Measurements from ENCODE around the gene F2RL1. TPM values are rescaled to one million over a fixed set of nuclear protein-coding genes. Genes with fewer than 3 reads are reported as not detected.
"Not testable (repeated sequence)": the region's sequence is repeated elsewhere in the genome, so short reads cannot be mapped to it uniquely, and the experiment has no call there.

Gene F2RL1
- total RNA-seq, 3 donors from 2014 or later, result 58.1 to 177 (median 128) TPM

GRCh38 chr5:76816110-76816831, 2.6 kb upstream of the F2RL1 start:
- intact Hi-C loops (cut with DNase I, micrococcal nuclease), result no loop called here
- no peak for ATAC-seq
- peaks cover 3% of the 10 kb centered on the region for H3K9me3 ChIP-seq
- H3K36me3 ChIP-seq (ENCODE audit: low read depth), result no peaks in the 10 kb centered on the region
- peaks cover 3% of the 10 kb centered on the region for H3K4me1 ChIP-seq (ENCODE audit: low read depth)
- no peak for DNase-seq
- no peak overlapping the region for H3K4me3 ChIP-seq
- TF ChIP-seq CTCF (IDR thresholded peaks at IDR 0.05), result no peak

- H3K36me3 ChIP-seq (ENCODE audit: low read depth), result no peaks in the 10 kb centered on the region
- DNase-seq, result peak; percentile 45 to 69 (median 61)
- peak overlapping the region; percentile 59 for H3K4me3 ChIP-seq
- no peak for TF ChIP-seq CTCF (IDR thresholded peaks at IDR 0.05)
- H3K4me1 ChIP-seq (ENCODE audit: low read depth), result peaks cover 11% of the 10 kb centered on the region
- intact Hi-C loops (cut with DNase I, micrococcal nuclease), result no loop called here
- ATAC-seq, result peak; percentile 26
- no peaks in the 10 kb centered on the region for H3K9me3 ChIP-seq
These were observed 1.2 kb downstream of the F2RL1 start for GRCh38 chr5:76819851-76820525.

GRCh38 chr5:76820526-76820890, 1.7 kb downstream of the F2RL1 start:
- ATAC-seq, result peak; percentile 31
- H3K9me3 ChIP-seq, result no peaks in the 10 kb centered on the region

GRCh38 chr5:76821136-76821535, 2.3 kb downstream of the F2RL1 start:
- Histone ChIP-seq H3K4me3 (no peak overlapping the region), H3K9me3 (no peaks in the 10 kb centered on the region), H3K36me3 (ENCODE audit: low read depth) (no peaks in the 10 kb centered on the region), H3K4me1 (ENCODE audit: low read depth) (peaks cover 22% of the 10 kb centered on the region)
- DNase-seq (no peak), ATAC-seq (no peak)
- intact Hi-C loops (cut with DNase I, micrococcal nuclease), result no loop called here
- TF ChIP-seq CTCF (IDR thresholded peaks at IDR 0.05), result no peak

More at GRCh38 chr5:76820526-76820890, 1.7 kb downstream of the F2RL1 start:
- Histone ChIP-seq H3K36me3 (ENCODE audit: low read depth) (no peaks in the 10 kb centered on the region), H3K4me3 (peak overlapping the region; percentile 59), H3K4me1 (ENCODE audit: low read depth) (peaks cover 16% of the 10 kb centered on the region)
- DNase-seq, result no peak
- TF ChIP-seq CTCF (IDR thresholded peaks at IDR 0.05), result no peak
- intact Hi-C loops (cut with DNase I, micrococcal nuclease), result no loop called here

GRCh38 chr5:76822105-76822731, 3.4 kb downstream of the F2RL1 start:
- intact Hi-C loops (cut with DNase I, micrococcal nuclease); H3K36me3 ChIP-seq (ENCODE audit: low read depth); H3K9me3 ChIP-seq; H3K4me3 ChIP-seq; DNase-seq: not testable (repeated sequence)
- peak; percentile 30 for ATAC-seq
- H3K4me1 ChIP-seq (ENCODE audit: low read depth), result peaks cover 31% of the 10 kb centered on the region

- DNase-seq; H3K4me3 ChIP-seq; H3K9me3 ChIP-seq; H3K36me3 ChIP-seq (ENCODE audit: low read depth); intact Hi-C loops (cut with DNase I, micrococcal nuclease): not testable (repeated sequence)
- peaks cover 37% of the 10 kb centered on the region for H3K4me1 ChIP-seq (ENCODE audit: low read depth)
- peak; percentile 17 for ATAC-seq
These were observed 7.6 kb downstream of the F2RL1 start for GRCh38 chr5:76826416-76826815.
